ENCODE data around the gene GRPEL1.

DNA sequence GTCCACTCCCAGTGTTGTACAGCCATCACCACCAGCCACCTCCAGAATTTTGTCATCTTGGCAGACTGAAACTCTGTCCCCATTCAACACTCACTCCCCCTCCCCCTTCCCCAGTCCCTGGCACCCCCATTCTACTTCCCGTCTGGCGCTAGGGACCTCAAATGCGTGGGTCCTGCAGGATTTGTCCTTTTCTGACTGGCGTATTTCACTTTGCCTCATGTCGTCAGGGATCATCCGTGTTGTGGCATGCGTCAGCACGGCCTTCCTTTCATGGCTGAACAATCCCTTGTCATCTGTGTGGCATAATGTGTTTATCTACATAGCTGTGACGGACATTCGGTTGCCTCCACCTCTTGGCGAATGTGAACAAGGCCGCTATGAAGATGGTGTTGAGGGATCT, 19.2 kb downstream of the GRPEL1 start:
- TF ChIP-seq, protein P1, sequence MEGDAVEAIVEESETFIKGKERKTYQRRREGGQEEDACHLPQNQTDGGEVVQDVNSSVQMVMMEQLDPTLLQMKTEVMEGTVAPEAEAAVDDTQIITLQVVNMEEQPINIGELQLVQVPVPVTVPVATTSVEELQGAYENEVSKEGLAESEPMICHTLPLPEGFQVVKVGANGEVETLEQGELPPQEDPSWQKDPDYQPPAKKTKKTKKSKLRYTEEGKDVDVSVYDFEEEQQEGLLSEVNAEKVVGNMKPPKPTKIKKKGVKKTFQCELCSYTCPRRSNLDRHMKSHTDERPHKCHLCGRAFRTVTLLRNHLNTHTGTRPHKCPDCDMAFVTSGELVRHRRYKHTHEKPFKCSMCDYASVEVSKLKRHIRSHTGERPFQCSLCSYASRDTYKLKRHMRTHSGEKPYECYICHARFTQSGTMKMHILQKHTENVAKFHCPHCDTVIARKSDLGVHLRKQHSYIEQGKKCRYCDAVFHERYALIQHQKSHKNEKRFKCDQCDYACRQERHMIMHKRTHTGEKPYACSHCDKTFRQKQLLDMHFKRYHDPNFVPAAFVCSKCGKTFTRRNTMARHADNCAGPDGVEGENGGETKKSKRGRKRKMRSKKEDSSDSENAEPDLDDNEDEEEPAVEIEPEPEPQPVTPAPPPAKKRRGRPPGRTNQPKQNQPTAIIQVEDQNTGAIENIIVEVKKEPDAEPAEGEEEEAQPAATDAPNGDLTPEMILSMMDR (IDR thresholded peaks at IDR 0.05; ENCODE audit: low read depth, low read length, missing input control) = no peak
- TF ChIP-seq EGR1 (IDR thresholded peaks at IDR 0.05; ENCODE audit: low read depth in 2 of 2) (no peak), ATF3 (IDR thresholded peaks at IDR 0.05) (no peak), FOXA1 (IDR thresholded peaks at IDR 0.05) (no peak), GABPA (IDR thresholded peaks at IDR 0.05 in 1 of 2, conservative IDR thresholded peaks at IDR 0.05 in 1 of 2) (no peak), YY1 (IDR thresholded peaks at IDR 0.05) (no peak), TAF1 (conservative IDR thresholded peaks at IDR 0.05) (no peak)
- TF ChIP-seq, protein P2, sequence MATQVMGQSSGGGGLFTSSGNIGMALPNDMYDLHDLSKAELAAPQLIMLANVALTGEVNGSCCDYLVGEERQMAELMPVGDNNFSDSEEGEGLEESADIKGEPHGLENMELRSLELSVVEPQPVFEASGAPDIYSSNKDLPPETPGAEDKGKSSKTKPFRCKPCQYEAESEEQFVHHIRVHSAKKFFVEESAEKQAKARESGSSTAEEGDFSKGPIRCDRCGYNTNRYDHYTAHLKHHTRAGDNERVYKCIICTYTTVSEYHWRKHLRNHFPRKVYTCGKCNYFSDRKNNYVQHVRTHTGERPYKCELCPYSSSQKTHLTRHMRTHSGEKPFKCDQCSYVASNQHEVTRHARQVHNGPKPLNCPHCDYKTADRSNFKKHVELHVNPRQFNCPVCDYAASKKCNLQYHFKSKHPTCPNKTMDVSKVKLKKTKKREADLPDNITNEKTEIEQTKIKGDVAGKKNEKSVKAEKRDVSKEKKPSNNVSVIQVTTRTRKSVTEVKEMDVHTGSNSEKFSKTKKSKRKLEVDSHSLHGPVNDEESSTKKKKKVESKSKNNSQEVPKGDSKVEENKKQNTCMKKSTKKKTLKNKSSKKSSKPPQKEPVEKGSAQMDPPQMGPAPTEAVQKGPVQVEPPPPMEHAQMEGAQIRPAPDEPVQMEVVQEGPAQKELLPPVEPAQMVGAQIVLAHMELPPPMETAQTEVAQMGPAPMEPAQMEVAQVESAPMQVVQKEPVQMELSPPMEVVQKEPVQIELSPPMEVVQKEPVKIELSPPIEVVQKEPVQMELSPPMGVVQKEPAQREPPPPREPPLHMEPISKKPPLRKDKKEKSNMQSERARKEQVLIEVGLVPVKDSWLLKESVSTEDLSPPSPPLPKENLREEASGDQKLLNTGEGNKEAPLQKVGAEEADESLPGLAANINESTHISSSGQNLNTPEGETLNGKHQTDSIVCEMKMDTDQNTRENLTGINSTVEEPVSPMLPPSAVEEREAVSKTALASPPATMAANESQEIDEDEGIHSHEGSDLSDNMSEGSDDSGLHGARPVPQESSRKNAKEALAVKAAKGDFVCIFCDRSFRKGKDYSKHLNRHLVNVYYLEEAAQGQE (IDR thresholded peaks at IDR 0.05) = no peak
